ENCODE measurements around the gene GPR156.
"Not testable (repeated sequence)": the region's sequence is repeated elsewhere in the genome, so short reads cannot be mapped to it uniquely, and the experiment has no call there.

GPR156 gene

GRCh38 chr3:120161902-120162301 lies 123.1 kb downstream of the GPR156 start:
- no peak for DNase-seq (ENCODE audit: low read depth in 3 of 3)

GRCh38 chr3:120160050-120160449 lies 125.0 kb downstream of the GPR156 start:
- DNase-seq (ENCODE audit: low read depth in 3 of 3), result no peak

GRCh38 chr3:120157681-120158080 lies 127.3 kb downstream of the GPR156 start:
- no peak for DNase-seq (ENCODE audit: low read depth in 3 of 3)

GRCh38 chr3:120157113-120157512 lies 127.9 kb downstream of the GPR156 start:
- no peak for DNase-seq (ENCODE audit: low read depth in 3 of 3)

GRCh38 chr3:120156699-120157098 lies 128.3 kb downstream of the GPR156 start:
- DNase-seq (ENCODE audit: low read depth in 3 of 3), result no peak

GRCh38 chr3:120155694-120156093 lies 129.3 kb downstream of the GPR156 start:
- DNase-seq (ENCODE audit: low read depth in 3 of 3), result not testable (repeated sequence)

GRCh38 chr3:120155108-120155507 lies 129.9 kb downstream of the GPR156 start:
- no peak for DNase-seq (ENCODE audit: low read depth in 3 of 3)

GRCh38 chr3:120153294-120153693 lies 131.7 kb downstream of the GPR156 start:
- DNase-seq (ENCODE audit: low read depth in 3 of 3), result no peak

- no peak for DNase-seq (ENCODE audit: low read depth in 3 of 3)
Observed at GRCh38 chr3:120151791-120152190, 133.2 kb downstream of the GPR156 start.

GRCh38 chr3:120148187-120148949 lies 136.7 kb downstream of the GPR156 start:
- DNase-seq (ENCODE audit: low read depth in 3 of 3), result no peak

- peak in 2 of 3 experiments; percentile 15 to 20 for DNase-seq (ENCODE audit: low read depth in 3 of 3)
Observed at GRCh38 chr3:120147072-120147871, 137.8 kb downstream of the GPR156 start.

- no peak for DNase-seq (ENCODE audit: low read depth in 3 of 3)
Observed at GRCh38 chr3:120145542-120146285, 139.3 kb downstream of the GPR156 start.

GRCh38 chr3:120144267-120144666 lies 140.8 kb downstream of the GPR156 start:
- no peak for DNase-seq (ENCODE audit: low read depth in 3 of 3)

GRCh38 chr3:120143676-120144075 lies 141.3 kb downstream of the GPR156 start:
- DNase-seq (ENCODE audit: low read depth in 3 of 3), result no peak

- DNase-seq (ENCODE audit: low read depth in 3 of 3), result no peak
Observed at GRCh38 chr3:120142236-120142635, 142.8 kb downstream of the GPR156 start.

GRCh38 chr3:120140098-120140742 lies 144.8 kb downstream of the GPR156 start:
- no peak for DNase-seq (ENCODE audit: low read depth in 3 of 3)

- no peak for DNase-seq (ENCODE audit: low read depth in 3 of 3)
Observed at GRCh38 chr3:120139140-120139539, 145.9 kb downstream of the GPR156 start.

GRCh38 chr3:120137548-120137947 lies 147.5 kb downstream of the GPR156 start:
- no peak for DNase-seq (ENCODE audit: low read depth in 3 of 3)

- DNase-seq (ENCODE audit: low read depth in 3 of 3), result no peak
Observed at GRCh38 chr3:120130656-120131055, 154.4 kb downstream of the GPR156 start.

- no peak for DNase-seq (ENCODE audit: low read depth in 3 of 3)
Observed at GRCh38 chr3:120129718-120130513, 155.1 kb downstream of the GPR156 start.

- no peak for DNase-seq (ENCODE audit: low read depth in 3 of 3)
Observed at GRCh38 chr3:120129051-120129450, 156.0 kb downstream of the GPR156 start.

Measured in stimulated activated CD4-positive, alpha-beta T cell treated with anti-CD3 and anti-CD28 coated beads, TNF-alpha, amount 100 ng/mL, for 4 hours (primary cell).